HepG2 (cell line): ENCODE results near the gene PC. TPM values are rescaled to one million over a fixed set of nuclear protein-coding genes. Genes with fewer than 3 reads are reported as not detected.

Experiments
- CC2D1A ChIP-seq: sonication (generic); formaldehyde crosslinking; IDR thresholded peaks from 2 replicates; pipeline ENCODE4 v1.8.1; 2023; ENCODE audit warnings: mild to moderate bottlenecking, missing genetic modification reagents
- CEBPB ChIP-seq: IDR thresholded peaks from 2 replicates; pipeline ENCODE4 v1.6.1; 2011; ENCODE audit warnings: low read depth, low read length, improper control_type of control experiment, borderline replicate concordance
- HNRNPLL ChIP-seq: fragments of 200-400 bp; formaldehyde crosslinking; IDR thresholded peaks from 2 replicates; pipeline ENCODE4 v1.6.1; 2017; ENCODE audit warnings: mild to moderate bottlenecking, low read depth, low read length; ENCODE audit not compliant: poor library complexity, severe bottlenecking
- PRDM4 ChIP-seq: sonication (generic); formaldehyde crosslinking; IDR thresholded peaks from 2 replicates; pipeline ENCODE4 v1.9.0; 2021; ENCODE audit warnings: missing genetic modification reagents, borderline replicate concordance
- SRSF9 ChIP-seq: fragments of 200-400 bp; formaldehyde crosslinking; IDR thresholded peaks from 2 replicates; pipeline ENCODE4 v1.6.1; 2018; ENCODE audit warnings: borderline replicate concordance, mild to moderate bottlenecking, low read depth, low read length; ENCODE audit not compliant: insufficient read depth, poor library complexity, severe bottlenecking
- THRA ChIP-seq: sonication (generic); formaldehyde crosslinking; IDR thresholded peaks from 2 replicates; pipeline ENCODE4 v1.4.0; 2020; ENCODE audit warnings: missing genetic modification reagents, borderline replicate concordance
- UBTF ChIP-seq: sonication (generic); formaldehyde crosslinking; IDR thresholded peaks from 2 replicates; pipeline ENCODE4 v1.4.0; 2020; ENCODE audit warnings: mild to moderate bottlenecking, missing genetic modification reagents
- YEATS4 ChIP-seq: sonication (generic); formaldehyde crosslinking; IDR thresholded peaks from 2 replicates; pipeline ENCODE4 v1.4.0; 2020; ENCODE audit warnings: missing genetic modification reagents, borderline replicate concordance
- ZHX2 ChIP-seq, 2 experiments: sonication (generic) in 1 of 2; formaldehyde crosslinking in 1 of 2; IDR thresholded peaks; 2 replicates each; pipeline versions ENCODE4 v1.6.1 to v1.9.0; 2014 to 2022; ENCODE audit warnings: antibody characterized with exemption in 1 of 2, borderline replicate concordance in 1 of 2, inconsistent platforms in 1 of 2, low read depth in 1 of 2, missing genetic modification reagents in 1 of 2
- ZMAT3 ChIP-seq: sonication (generic); formaldehyde crosslinking; conservative IDR thresholded peaks from 2 replicates; pipeline ENCODE4 v1.7.0; 2021; ENCODE audit warnings: missing genetic modification reagents
- ZNF414 ChIP-seq: sonication (generic); formaldehyde crosslinking; IDR thresholded peaks from 2 replicates; pipeline ENCODE4 v1.5.0; 2020; ENCODE audit warnings: missing genetic modification reagents
- ZNF556 ChIP-seq: sonication (generic); formaldehyde crosslinking; IDR thresholded peaks from 2 replicates; pipeline ENCODE4 v1.4.0; 2020; ENCODE audit warnings: mild to moderate bottlenecking, missing genetic modification reagents, borderline replicate concordance
- ZNF576 ChIP-seq: sonication (generic); formaldehyde crosslinking; IDR thresholded peaks from 2 replicates; pipeline ENCODE4 v1.4.0; 2020; ENCODE audit warnings: mild to moderate bottlenecking, missing genetic modification reagents
- polyA plus RNA-seq, 8 experiments: library from polyadenylated mRNA; depleted of rRNA in 3 of 8; stranded (reverse) in 7 of 8; unstranded in 1 of 8; fragments of >200 nt; fragmentation: Illumina TruSeq in 4 of 8; extraction: Trizol in 4 of 8; gene quantifications; 2 replicates each; pipeline versions ENCODE4 v1.2.1 to v1.2.3, GENCODE V29; 2011 to 2016; ENCODE audit warnings: low read depth in 4 of 8, missing spikeins in 1 of 8, mixed read lengths in 1 of 8; ENCODE audit not compliant: insufficient read depth in 1 of 8
- total RNA-seq, 5 experiments: library from RNA; depleted of rRNA; stranded (reverse); fragments of >200 nt; fragmentation: Illumina TruSeq; extraction: Trizol; gene quantifications; 2 replicates each; pipeline ENCODE4 v1.2.3, GENCODE V29; 2016; ENCODE audit warnings: low read depth in 1 of 5

The PC gene
- total and polyA plus RNA-seq, 2 of the 13 experiments (the other 11 are each of a cell fraction or from before 2014, with no cell fraction given) = 29.0 to 39.0 TPM

- TF ChIP-seq PRDM4 (CRISPR knock-in tag) (no peak), ZHX2 (IDR thresholded peaks at IDR 0.05; ENCODE audit: low read depth) (no peak), ZHX2 (CRISPR knock-in tag; IDR thresholded peaks at IDR 0.05; ENCODE audit: borderline replicate concordance) (no peak), ZMAT3 (no peak), HNRNPLL (no peak), ZNF576 (CRISPR knock-in tag) (no peak), ZNF556 (CRISPR knock-in tag) (no peak), YEATS4 (CRISPR knock-in tag) (no peak), SRSF9 (no peak), THRA (CRISPR knock-in tag) (no peak), CEBPB (no peak), UBTF (CRISPR knock-in tag) (0 out of 2 replicates have a peak, but pooled peaks have one; percentile 19), CC2D1A (CRISPR knock-in tag) (no peak), ZNF414 (CRISPR knock-in tag) (no peak)
Measured at GRCh38 chr11:66891851-66892660, 66.1 kb downstream of the PC start (continued).
